MV-4-11 (cell line): ENCODE measurements around the gene NCAPH2.

Source experiments
- DNase-seq: peaks from one replicate; lab custom pipeline; 2025; lab: John Stamatoyannopoulos, UW

Gene NCAPH2

GRCh38 chr22:50507991-50508884, at the start of gene NCAPH2:
TSS of gene NCAPH2 (plus strand) at chr22:50508224. CDS start at chr22:50508338, 114 bp downstream.
- DNase-seq, result peak; percentile 91

DNA sequence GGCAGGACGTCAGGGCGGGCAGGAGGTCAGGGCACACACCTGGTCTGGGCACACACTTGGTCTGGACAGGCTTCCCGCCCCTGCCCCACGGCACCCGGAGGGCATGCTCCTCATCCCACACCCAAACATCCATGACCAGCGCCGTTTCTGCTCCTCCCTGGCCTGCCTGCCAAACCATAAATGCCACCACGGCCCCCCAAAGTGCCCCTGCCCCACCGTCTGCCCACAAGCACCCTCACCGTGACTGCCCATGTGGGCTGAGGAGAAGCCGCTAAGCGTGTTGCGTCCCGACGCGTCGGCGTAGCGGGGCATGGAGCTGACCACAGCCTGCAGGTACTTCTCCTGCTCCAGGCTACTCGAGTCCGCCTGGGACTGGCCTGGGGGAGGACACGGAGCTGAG, 49.0 kb upstream of the NCAPH2 start:
- DNase-seq, result no peak

DNA sequence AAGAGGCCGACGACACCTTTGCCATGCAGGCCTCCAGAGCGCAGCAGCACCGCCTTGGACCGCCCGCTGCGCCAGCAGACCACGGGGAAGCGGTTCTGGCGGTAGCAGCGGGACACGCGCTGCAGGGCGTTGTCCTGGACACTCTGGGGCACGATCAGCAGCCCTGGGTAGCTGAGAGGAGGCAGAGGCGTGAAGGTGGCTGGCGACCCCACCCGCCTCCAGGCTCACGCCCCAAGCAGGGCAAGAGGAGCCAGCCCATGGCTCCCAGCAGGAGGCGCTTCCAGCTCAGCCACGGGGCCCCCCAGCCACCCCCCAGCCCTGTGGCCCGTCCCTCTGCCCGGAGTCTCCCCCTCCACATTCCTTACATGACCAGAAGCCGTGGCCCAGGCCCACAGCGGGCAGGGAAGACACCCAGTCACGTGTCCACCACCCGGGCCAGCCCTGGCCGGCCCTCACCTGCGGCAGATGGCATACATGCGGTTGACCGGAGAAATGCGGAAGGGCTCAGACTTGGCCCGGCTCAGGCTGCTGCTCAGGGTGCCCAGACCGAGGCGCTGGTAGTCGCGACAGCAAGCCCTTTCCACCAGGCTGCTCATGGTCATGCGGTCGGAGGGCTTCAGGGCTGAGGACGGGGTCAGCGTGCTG, 48.4 kb upstream of the NCAPH2 start:
- no peak for DNase-seq

DNA sequence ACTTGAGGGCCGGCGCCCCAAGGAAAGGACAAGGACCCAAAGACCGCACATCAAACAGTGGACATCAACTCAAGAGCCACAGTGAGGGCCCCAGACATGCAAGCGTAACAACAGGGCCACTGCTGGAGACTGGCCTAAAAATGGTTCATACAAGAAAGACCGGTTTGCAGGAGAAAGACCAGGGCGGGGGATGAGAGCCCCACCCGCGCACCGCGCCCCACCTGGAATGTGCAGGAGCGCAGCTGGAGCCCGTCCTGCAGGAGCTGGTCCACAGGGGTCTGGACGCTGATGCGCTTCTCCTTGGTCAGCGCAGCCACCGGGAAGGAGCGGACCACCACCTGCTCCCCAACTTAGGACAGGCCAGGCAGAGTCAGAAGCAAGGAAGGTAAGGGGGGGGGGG, 47.1 kb upstream of the NCAPH2 start:
- DNase-seq, result no peak

DNA sequence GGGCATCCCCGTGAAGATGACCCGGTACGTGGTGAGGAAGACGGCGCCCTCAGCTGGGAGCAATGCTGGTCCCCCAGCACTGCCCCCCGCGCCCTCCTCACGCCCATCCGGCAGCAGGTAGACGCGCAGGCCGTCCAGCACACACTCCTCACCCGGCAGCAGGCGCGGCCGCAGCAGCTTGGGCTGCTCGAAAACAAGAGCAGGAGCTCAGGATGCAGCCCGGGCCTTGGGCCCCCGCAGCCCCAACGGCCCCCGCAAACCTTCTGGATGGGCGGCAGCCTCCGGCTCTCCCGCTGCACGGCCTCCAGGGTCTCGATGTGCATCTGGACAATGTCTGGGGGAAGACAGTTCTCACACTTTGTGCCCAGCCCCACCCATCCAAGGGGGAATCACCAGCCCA, 46.5 kb upstream of the NCAPH2 start:
- DNase-seq, result no peak

GRCh38 chr22:50461979-50462540, 46.0 kb upstream of the NCAPH2 start:
- DNase-seq, result no peak

- DNase-seq, result no peak
Measured at GRCh38 chr22:50463188-50463900, 44.7 kb upstream of the NCAPH2 start.

DNA sequence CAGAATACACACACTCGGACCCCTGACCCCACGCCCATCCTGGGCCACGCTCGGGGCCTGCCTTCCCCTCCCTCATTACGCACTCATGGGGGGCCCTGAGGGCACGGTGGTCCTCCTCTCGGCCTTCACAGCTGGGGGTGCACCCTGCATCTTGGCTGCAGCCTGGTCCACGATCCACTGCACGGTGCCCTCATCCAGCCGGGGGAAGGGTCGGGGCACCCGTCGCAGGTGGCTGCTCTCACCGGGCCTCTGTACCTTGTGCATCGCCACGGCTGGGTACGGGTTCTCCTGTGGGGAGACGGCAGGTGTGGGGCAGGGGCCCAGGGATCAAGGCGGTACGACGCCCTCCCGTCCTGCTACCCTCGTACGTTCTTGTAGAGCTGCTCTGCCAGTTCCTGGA, 43.6 kb upstream of the NCAPH2 start:
- no peak for DNase-seq

- no peak for DNase-seq
Measured at GRCh38 chr22:50465066-50465930, 42.7 kb upstream of the NCAPH2 start.

- no peak for DNase-seq
Measured at GRCh38 chr22:50467341-50467740, 40.7 kb upstream of the NCAPH2 start.

- DNase-seq, result no peak
Measured at GRCh38 chr22:50467773-50468440, 40.1 kb upstream of the NCAPH2 start.

DNA sequence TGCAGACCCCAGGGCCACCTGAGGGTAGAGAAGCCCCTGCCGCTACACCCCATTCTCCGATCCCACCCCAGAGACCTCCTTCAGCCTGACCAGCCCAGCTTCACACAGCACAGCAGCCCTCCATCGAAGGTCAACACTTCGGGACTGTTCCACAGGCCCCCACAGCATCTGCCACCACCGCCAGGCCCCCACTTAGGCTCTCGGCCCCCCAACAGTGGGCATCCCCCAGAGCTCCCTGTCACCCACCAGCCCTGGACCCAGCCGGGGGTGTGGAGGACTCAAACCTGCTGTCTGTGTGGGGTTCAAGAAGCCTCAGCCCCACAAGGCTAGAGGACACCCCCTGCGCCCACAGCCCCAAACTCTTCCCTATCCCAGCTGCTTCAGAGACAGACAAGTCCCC, 39.4 kb upstream of the NCAPH2 start:
- no peak for DNase-seq

- peak; percentile 87 for DNase-seq
Measured at GRCh38 chr22:50469377-50470305, 38.4 kb upstream of the NCAPH2 start.

DNA sequence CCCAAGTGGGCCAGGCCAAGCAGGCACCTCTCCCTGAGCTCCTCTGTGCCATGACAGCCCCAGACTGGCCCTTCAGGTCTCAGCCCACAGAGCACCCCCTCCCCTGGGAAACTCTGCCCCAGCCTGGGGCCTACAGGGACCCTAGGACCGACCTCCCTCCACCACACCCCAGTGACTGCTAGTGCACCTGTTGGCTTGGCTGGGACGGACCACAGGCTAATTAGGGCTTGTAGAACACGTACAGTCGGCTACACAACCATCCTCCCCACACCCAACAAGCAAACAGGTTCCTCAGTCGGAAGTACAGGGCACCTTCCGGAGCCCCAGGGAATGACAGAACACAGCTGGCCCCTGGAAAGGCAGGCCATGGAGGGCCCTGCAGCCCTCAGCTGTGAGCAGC, 37.5 kb upstream of the NCAPH2 start:
- no peak for DNase-seq

- no peak for DNase-seq
Measured at GRCh38 chr22:50471197-50471847, 36.7 kb upstream of the NCAPH2 start.

DNA sequence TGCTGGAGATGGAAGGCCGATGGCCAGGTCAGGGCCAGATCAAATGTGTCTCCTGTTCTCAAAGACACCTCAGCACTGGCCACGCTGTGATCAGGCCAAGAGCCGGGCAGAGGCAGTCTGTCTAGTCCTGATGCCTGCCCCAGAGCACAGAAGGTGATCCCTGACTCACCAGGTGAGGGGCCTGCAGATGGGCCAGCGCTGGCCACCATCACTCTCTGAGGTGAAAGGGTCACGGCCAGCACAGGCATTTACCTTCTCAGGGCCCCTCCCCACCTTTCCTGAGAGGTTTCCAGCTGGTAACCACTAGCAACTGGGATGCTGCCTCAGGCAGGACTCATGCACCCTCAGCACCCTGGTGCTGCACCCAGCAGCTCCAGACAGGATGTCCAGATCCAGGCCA, 36.1 kb upstream of the NCAPH2 start:
- no peak for DNase-seq

GRCh38 chr22:50473088-50473487, 34.9 kb upstream of the NCAPH2 start:
- no peak for DNase-seq

- no peak for DNase-seq
Measured at GRCh38 chr22:50473855-50474671, 34.0 kb upstream of the NCAPH2 start.
